GM19025 (cell line): ENCODE data around the gene JOSD1.

Source experiments
- ATAC-seq: cut with Tn5 transposase; IDR thresholded peaks from one replicate; pipeline ENCODE4 v1.9.1; 2021; ENCODE audit warnings: mild to moderate bottlenecking, low read depth, moderate library complexity; ENCODE audit not compliant: unreplicated experiment

Gene JOSD1

GRCh38 chr22:38715852-38716251, 15.1 kb upstream of the JOSD1 start:
- ATAC-seq: no peak

GRCh38 chr22:38715176-38715764, 14.5 kb upstream of the JOSD1 start:
- ATAC-seq: no peak

- no peak for ATAC-seq
Measured at GRCh38 chr22:38713921-38714320, 13.2 kb upstream of the JOSD1 start.

GRCh38 chr22:38712486-38713207, 11.9 kb upstream of the JOSD1 start:
- ATAC-seq: no peak

DNA sequence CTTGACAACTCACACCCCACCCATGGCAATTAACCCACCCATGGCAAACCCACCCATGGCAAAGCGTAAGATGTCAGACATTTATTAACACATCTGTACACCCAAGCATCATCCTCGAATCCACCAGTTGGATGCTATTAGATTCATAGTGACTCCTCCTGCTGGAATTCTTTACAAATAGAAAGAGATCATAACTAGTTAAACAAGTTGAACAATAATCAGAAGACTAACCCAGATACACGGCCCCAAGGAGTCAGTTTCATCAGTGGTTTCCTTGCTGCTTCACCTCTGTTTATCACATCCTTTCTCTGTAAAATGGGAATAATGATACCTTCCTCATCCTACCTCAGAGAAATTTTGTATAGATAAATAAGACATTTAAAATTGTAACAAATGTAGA, 10.1 kb upstream of the JOSD1 start:
- no peak for ATAC-seq

GRCh38 chr22:38710351-38710750, 9.6 kb upstream of the JOSD1 start:
- no peak for ATAC-seq

DNA sequence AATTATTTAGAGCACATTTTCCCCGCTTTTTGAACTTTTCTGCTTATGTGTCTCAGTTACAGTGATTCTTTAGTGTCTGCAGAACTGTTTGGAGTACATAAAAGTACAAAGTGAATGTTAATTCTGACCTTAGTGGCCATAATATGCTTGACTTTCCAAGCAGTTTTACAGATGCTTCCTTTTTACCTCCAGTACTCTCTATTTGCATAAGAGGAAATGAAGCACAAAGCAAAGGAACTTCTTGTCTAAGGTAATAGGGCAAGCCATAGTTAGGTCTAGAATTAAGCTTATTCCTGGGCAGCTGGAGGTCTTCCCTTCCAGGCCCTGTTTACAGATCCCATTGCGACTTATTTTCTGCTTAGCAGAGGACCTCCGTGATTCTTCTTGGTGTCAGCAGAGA, 8.6 kb upstream of the JOSD1 start:
- no peak for ATAC-seq

DNA sequence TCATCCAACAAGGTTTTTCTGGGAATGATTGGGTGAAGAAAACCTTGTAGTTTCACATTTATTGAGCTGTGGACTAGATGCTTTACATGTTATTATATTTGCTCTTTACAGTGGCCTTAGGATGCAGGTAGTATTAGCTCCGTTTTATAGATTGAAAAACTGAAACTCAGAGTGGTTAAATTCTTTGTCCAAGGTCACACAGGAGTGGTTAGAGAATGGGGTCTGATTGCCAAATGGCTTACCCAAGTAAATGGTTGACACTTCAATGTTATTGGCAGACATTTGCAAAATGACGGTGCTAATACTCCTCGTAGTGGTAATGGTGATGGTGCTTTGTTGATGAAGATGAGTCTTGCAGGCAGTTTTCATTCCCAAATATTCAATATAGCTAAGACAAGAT, 7.2 kb upstream of the JOSD1 start:
- no peak for ATAC-seq

- ATAC-seq: no peak
Measured at GRCh38 chr22:38707346-38707745, 6.6 kb upstream of the JOSD1 start.

DNA sequence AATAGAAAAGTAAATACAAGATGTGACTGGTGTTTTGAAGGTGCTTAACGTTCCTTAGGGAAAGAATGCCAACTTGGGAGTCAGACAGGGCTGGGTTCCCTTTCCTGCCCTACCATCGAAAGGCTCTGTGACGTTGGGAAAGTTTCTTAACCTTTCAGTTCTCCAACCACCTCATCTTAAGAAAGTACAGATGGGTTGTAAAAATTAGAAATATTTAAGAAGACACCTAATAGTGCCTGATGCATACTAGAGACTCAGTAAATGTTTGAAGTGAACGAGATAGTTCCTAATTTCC, 6.1 kb upstream of the JOSD1 start:
- no peak for ATAC-seq

DNA sequence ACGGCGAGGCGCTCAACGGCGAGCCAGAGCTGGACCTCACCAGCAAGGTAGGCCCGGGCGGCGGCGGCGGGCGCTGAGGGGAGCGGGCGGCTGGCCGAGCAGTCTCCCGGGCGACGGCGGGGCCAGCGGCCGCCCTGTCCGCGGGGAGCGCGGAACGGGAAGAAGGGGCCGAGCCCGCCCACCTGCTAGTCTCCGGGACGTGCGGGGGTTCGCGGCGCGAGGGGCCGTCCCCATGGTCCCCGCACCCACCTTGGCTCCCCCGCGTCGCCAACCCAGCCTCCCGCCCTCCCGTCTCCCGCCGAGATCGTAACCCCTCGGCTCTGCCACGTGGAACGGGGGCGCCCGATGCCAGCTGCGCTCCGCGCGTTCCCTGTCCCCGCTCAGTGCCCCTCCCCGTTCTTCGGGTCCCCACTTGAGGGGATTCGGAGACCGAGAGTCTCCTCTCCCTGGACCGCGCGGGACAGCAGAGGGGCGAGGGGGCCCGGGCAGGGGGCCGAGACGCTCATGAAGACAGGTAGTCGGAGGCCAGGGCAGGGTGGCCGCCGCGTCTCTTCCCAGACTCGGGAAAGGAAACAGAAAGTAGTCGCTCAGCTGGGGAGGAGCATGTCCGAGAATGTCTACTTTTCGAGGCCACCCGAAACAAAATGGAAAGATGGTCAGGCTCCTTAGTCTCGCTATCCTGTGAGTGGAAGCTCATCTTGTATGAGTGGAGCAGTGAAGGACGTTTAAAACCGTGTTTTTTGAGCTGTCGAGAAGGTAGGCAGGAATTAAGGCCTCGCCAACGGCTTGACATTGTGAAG, 5.6 kb upstream of the JOSD1 start:
- no peak for ATAC-seq

DNA sequence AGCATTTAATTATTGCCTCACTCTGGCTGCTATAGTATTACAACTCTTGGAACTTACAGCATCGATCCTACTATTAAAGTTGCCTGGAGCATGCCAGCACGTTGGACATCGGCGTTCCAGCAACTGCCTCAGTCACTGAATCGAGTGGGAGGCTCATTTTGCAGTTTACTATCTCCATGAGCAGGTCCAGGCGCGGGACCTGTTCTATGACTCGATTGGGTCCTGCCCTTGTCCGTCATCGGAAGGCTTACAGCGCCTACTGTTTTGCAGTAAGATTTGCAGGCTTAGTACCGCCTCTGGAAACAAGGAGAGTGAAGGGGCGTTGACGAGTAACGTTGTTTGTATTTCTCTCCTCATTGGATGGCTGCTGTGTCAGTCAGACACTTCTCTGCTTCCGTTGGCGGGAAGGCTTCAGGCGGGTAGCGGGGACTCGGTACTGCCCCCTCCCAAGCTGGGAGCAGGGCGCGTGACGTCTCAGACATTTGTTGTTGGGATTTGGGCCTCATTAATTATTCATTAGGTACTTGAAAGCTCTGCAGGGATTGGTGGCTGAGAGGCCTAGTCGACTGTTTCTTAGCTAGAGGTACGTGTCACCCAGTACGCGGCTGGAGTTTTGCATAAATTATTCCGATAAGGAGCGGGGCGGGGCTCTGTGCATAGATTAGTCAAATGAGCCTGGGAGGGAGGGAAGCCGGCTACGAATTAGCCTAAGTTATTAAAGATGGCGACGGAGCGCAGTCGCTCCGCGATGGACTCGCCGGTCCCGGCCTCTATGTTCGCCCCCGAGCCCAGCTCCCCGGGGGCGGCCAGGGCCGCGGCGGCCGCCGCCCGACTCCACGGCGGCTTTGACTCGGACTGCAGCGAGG, 4.7 kb upstream of the JOSD1 start, which contains the start of gene GTPBP1:
Gene GTPBP1 (plus strand): TSS at position 710 of the 866 bp plus-strand sequence. CDS start 12 bp downstream, at position 722.
- ATAC-seq: peak; percentile 67

- ATAC-seq: no peak
Measured at GRCh38 chr22:38704654-38705234, 4.0 kb upstream of the JOSD1 start.

DNA sequence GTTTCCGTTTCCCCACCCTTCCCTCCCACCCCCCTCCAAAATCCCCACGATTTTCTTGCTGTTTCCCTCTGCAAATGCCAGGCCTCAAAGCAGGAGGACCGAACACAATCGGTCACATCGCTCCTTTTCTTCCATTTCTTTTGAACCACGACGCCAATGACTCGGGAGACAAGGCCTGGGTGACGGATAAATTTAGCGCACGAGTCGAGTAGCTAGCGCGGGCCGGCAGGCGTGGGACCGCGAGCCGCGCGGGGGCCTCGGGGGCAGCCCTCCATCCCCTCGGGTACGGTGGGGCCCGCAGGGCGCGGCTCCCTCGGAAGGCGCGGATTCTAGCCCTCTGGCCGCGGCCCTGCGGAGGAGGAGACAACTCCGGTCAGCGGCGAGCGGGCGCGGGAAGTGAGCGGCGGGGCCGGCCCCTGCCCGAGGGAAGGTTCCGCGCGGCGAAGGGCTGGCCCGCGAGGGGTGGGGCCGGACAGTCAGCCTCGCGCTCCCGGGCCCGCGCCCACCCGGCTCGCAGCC, 414 bp downstream of the JOSD1 start:
- ATAC-seq: peak; percentile 23

DNA sequence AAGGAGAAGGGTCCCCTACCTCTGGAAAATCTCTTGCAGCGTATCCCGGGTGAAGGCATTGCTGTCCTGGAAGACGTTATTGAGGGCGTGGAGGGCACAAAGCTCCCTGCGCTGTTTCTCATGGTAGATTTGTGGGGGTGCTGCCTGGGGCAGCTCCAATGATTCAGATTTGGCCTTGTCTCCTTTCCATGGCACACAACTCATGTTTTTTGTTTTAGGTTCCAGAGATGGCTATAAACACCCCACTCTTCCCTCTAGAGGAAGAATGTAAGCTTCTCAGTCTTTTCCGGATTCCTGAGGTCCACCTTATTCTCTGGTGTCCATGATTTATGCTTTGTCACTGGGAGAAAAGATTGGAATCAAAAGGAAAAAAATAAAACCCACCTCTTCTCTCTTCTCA, 959 bp downstream of the JOSD1 start:
- no peak for ATAC-seq

GRCh38 chr22:38699143-38699542, 1.6 kb downstream of the JOSD1 start:
- ATAC-seq: no peak

- ATAC-seq: no peak
Measured at GRCh38 chr22:38698407-38699094, 2.2 kb downstream of the JOSD1 start.

DNA sequence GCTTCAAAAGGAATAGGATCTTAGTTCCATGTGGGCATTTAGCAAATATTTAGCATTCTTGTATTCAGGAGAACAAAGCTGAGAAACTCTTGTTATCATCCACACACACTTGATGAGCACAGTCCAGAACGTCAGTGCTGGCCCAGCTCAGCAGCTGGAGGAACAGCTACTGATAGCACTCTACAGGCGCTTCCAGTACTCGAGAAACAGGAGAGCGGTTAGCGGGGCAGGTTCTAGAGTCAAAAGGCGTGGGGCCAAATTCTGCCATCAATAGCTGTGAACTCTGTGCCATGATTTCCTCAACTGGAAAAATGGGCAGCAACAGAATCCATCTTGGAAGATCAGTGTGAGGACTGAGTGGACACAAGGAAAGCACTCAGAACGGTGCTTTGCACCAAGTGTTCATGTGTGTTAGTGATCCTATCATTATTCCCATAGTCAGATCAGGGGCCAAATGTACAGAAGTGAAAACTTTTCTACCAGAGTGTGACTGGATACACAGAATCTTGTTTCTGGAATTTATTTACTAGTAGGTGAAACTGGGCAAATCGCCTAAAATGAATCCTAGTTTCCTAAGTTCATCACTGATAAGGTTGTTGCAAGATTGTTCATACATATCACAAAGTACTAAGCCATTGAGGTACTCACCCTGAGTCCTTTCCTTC, 3.2 kb downstream of the JOSD1 start:
- ATAC-seq: no peak
